HEK293 (cell line): ENCODE data around the gene TLE4.

Experiments
- ZBTB17 ChIP-seq: fragments of 450-650 bp; formaldehyde crosslinking; IDR thresholded peaks from 2 replicates; pipeline ENCODE4 v1.5.1; 2016; ENCODE audit warnings: missing biosample characterization, missing genetic modification characterization
- ZBTB20 ChIP-seq: fragments of 450-650 bp; formaldehyde crosslinking; IDR thresholded peaks from 2 replicates; pipeline ENCODE4 v1.5.1; 2016; ENCODE audit warnings: missing biosample characterization, missing genetic modification characterization
- ZFP37 ChIP-seq: fragments of 450-650 bp; formaldehyde crosslinking; IDR thresholded peaks from 2 replicates; pipeline ENCODE4 v1.5.1; 2016; ENCODE audit warnings: missing biosample characterization, missing genetic modification characterization
- ZNF121 ChIP-seq: fragments of 450-650 bp; formaldehyde crosslinking; IDR thresholded peaks from 2 replicates; pipeline ENCODE4 v1.5.1; 2016; ENCODE audit warnings: missing biosample characterization, missing genetic modification characterization
- ZNF23 ChIP-seq: fragments of 450-650 bp; formaldehyde crosslinking; IDR thresholded peaks from 2 replicates; pipeline ENCODE4 v1.5.1; 2016; ENCODE audit warnings: missing biosample characterization, missing genetic modification characterization, borderline replicate concordance
- ZNF350 ChIP-seq: fragments of 450-650 bp; formaldehyde crosslinking; IDR thresholded peaks from 2 replicates; pipeline ENCODE4 v1.5.0; 2017; ENCODE audit warnings: missing biosample characterization, mild to moderate bottlenecking, missing genetic modification characterization
- ZNF37A ChIP-seq: fragments of 450-650 bp; IDR thresholded peaks from 2 replicates; pipeline ENCODE4 v1.5.1; 2018; ENCODE audit warnings: missing biosample characterization, missing genetic modification characterization
- ZNF785 ChIP-seq: fragments of 450-650 bp; formaldehyde crosslinking; IDR thresholded peaks from 2 replicates; pipeline ENCODE4 v1.5.1; 2016; ENCODE audit warnings: missing biosample characterization, missing genetic modification characterization
- TF ChIP-seq, protein P1 (sequence below): fragments of 450-650 bp; formaldehyde crosslinking; IDR thresholded peaks from 2 replicates; pipeline ENCODE4 v1.5.1; 2016; ENCODE audit warnings: missing biosample characterization, missing genetic modification characterization
- TF ChIP-seq, protein P2 (sequence below): fragments of 450-650 bp; formaldehyde crosslinking; IDR thresholded peaks from 2 replicates; pipeline ENCODE4 v1.5.1; 2016; ENCODE audit warnings: missing biosample characterization, missing genetic modification characterization
- TF ChIP-seq, protein P3 (sequence below): fragments of 450-650 bp; formaldehyde crosslinking; IDR thresholded peaks from 2 replicates; pipeline ENCODE4 v1.5.1; 2016; ENCODE audit warnings: missing biosample characterization, missing genetic modification characterization

DNA sequence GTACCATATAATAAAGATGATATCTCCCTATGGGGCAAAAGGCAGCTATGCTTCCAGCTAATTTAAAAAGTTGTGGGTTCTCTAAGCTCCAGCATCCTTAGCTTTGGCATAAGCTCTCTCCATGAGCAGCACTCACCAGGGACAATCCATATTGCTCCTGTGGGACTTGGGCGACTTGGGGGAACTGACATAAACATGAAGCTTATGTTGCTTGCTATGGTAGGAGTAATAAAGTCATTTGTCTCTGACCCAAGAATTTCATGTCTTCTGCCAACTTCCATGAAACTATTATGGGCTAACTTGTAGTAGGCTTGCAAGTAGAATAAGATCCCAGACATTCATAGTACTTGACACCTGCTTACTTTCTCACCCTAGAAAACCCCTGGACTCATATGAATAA is 36.2 kb upstream of the TLE4 start:
- TF ChIP-seq, protein P1, sequence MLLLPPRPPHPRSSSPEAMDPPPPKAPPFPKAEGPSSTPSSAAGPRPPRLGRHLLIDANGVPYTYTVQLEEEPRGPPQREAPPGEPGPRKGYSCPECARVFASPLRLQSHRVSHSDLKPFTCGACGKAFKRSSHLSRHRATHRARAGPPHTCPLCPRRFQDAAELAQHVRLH (tag by site-specific recombination), result no peak
- TF ChIP-seq ZFP37 (tag by site-specific recombination) (no peak), ZNF23 (no peak), ZNF785 (no peak), ZBTB17 (tag by site-specific recombination) (no peak), ZNF350 (tag by site-specific recombination) (no peak), ZNF37A (tag by site-specific recombination) (no peak), ZBTB20 (tag by site-specific recombination) (no peak), ZNF121 (no peak)
- TF ChIP-seq, protein P2, sequence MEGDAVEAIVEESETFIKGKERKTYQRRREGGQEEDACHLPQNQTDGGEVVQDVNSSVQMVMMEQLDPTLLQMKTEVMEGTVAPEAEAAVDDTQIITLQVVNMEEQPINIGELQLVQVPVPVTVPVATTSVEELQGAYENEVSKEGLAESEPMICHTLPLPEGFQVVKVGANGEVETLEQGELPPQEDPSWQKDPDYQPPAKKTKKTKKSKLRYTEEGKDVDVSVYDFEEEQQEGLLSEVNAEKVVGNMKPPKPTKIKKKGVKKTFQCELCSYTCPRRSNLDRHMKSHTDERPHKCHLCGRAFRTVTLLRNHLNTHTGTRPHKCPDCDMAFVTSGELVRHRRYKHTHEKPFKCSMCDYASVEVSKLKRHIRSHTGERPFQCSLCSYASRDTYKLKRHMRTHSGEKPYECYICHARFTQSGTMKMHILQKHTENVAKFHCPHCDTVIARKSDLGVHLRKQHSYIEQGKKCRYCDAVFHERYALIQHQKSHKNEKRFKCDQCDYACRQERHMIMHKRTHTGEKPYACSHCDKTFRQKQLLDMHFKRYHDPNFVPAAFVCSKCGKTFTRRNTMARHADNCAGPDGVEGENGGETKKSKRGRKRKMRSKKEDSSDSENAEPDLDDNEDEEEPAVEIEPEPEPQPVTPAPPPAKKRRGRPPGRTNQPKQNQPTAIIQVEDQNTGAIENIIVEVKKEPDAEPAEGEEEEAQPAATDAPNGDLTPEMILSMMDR (tag by site-specific recombination), result no peak
- TF ChIP-seq, protein P3, sequence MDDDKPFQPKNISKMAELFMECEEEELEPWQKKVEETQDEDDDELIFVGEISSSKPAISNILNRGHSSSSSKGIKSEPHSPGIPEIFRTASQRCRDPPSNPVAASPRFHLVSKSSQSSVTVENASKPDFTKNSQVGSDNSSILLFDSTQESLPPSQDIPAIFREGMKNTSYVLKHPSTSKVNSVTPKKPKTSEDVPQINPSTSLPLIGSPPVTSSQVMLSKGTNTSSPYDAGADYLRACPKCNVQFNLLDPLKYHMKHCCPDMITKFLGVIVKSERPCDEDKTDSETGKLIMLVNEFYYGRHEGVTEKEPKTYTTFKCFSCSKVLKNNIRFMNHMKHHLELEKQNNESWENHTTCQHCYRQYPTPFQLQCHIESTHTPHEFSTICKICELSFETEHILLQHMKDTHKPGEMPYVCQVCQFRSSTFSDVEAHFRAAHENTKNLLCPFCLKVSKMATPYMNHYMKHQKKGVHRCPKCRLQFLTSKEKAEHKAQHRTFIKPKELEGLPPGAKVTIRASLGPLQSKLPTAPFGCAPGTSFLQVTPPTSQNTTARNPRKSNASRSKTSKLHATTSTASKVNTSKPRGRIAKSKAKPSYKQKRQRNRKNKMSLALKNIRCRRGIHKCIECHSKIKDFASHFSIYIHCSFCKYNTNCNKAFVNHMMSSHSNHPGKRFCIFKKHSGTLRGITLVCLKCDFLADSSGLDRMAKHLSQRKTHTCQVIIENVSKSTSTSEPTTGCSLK (tag by site-specific recombination), result no peak
